Stimulated activated CD4-positive, alpha-beta T cell treated with anti-CD3 and anti-CD28 coated beads, Interleukin-1b, Interleukin-23, amount 100 ng/mL, for 4 hours (primary cell): ENCODE measurements around the gene RNF146.
"Not testable (repeated sequence)": the region's sequence is repeated elsewhere in the genome, so short reads cannot be mapped to it uniquely, and the experiment has no call there.

ENCODE experiments used
- DNase-seq, 2 donors: peaks; one replicate each; pipeline ENCODE4 v3.0.0-alpha.2; 2020; ENCODE audit warnings: low read depth in 2 of 2

RNF146 gene

DNA sequence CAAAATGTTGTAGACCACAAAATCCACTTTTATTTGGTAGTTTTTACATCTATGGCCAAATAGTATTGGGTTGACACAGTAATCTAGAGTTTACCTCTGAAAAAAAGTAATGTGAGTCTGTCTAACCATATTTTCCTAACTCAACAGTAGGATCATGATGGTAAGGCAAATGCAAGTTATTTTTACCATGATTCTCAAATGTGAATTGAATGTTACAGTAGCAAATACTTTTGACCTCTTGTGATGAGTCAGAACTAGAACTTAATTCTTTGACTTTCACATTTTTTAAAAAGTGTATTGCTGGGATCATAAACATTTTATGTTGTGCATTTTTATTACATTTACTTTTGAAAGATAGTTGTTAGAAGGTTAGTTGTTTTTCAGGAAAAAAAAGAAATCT lies 22.0 kb downstream of the RNF146 start:
- DNase-seq, result no peak

DNA sequence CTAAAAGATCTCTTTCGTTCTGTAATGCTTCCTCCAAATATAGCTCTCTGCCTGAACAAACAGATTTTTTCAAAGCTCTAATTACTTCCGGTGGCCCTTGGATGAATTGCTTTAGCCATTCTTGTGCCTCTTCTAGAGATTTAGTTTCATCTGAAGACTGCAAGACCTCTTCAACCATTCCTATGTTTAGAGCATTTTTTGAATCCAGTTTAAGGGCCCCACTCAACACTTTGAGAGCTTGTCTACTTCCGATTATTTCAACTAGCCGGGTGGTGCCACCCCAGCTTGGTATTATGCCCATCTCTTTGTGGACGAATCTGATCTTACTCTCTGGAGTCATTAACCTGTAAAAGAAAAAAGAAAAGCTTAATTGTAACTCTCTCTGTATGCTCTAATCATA lies 23.3 kb downstream of the RNF146 start:
- DNase-seq, result no peak

DNA sequence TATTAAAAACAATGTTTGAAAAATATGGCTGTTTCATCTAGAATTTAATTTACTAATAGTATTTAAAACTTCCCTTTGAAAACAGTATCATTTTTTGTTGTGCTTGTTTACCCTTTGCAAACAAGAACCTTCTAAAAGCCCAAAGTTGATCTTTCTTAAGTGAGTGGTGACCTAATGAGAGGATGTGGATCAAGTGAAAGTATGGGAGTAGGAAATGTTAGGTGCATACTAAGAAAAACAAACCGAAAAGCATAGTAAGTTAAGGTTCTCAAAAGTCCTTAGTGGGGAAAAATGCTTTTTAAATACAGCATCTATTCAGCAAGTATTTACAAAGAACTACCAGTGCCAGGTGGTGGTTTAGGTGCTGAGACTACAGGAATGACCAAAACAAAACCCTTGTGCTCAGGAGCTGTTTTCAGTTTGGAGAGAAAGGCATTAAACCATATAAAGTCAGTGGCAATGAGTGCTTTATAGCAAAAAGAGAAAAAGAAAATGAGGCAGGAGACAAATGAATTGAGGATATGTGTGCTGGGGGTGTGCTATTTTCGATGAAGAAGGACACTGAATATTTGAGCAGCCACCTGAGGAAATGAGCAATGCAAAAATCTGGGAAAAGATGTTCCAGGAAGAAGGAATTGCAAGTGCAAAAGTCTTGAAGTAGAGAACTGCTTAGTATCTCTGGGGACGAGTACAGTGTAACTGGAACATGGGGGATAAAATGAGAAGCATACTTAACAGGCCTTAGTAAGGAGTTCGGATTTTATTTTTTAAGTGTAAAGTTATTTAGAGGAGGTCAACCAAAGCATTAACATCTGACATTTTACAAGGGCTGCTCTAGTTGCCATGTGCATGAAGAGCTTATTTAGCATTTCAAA lies 24.0 kb downstream of the RNF146 start:
- DNase-seq, result no peak

DNA sequence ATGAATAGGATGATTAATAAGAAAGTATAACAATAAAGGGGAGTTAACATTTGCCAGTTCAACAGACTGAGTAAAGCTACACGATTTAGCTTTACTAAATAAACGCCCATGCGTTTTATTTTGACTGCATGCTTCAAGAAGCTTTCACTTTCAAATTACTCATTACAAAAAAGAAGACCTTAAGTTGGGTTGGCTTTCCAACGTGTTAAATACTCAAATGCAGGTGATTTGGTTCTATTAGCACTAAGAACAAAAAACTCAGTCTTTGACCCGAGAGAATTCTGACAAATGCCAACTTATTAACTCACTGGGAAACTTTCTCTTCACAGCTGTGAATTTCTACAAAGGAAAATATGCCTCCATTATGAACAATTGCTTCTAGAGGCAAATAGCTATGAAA lies 24.8 kb downstream of the RNF146 start:
- no peak for DNase-seq

DNA sequence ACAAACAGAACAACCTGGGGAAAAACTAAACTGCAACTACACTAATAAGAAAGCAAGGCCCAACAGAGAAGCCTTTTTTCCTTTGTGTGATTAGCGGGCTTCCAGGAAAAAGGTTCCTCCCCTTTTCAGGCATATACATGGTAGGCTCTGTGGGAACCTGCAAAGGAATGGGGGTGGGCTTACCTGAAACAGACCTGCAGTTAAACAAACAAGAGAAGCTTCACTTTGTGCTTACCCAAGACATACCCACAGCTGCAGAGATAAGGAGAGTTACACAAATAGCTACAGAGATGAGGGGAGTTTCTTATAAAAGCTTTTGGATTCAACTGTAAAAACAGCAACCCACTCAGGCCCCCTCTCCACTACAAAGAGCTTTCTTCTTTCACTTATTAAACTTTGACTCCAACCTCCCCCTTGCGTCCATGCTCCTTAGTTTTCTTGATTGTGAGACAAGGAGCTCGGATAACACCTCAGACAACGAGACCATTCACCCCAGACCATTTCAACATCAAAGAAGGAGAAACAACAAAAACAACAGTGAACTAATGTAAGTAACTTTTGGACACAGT lies 30.9 kb downstream of the RNF146 start:
- DNase-seq, result no peak

DNA sequence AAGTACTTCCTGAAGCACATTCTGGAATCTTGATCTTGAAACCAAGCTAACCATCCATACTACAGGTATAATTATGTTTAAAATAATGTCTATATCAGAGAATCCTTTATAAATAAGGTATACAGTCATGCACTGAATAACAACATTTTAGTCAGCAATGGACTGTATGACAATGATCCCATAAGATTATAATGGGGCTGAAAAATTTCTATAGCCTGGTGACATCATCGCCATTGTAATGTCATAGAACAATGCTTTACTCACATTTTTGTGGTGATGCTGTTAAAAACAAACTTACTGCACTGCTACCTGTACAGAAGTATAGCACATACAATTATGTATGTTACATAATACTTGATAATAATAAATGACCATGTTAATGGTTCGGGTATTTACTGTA lies 31.8 kb downstream of the RNF146 start:
- DNase-seq, result no peak

DNA sequence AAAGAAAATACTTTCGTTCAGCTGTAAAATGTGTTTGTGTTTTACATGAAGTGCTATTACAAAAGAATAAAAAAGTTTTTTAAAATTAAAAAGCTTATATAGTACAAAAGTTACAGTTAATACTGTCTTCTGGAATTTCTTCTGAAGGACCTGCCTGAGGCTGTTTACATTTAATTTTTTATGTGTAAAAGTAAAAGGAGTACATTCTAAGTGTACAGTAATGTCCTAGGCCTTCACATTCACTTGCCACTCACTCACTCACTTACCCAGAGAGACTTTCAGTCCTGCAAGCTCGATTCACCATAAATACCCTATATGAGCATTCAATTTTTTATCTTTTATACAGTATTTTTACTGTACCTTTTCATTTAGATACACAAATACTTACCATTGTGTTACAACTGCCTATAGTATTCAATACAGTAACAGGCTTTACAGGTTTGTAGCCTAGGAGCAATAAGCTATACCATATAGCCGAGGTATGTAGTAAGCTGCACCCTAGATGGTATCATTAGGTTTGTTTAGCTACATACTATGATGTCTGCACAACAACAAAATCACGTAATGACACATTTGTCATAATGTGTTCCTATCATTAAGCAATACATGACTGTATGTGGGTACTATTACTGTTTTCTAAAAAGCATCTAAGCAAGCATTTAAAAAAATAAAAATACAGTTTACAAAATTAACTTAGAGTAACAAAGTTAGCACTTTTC lies 33.0 kb downstream of the RNF146 start:
- no peak for DNase-seq

DNA sequence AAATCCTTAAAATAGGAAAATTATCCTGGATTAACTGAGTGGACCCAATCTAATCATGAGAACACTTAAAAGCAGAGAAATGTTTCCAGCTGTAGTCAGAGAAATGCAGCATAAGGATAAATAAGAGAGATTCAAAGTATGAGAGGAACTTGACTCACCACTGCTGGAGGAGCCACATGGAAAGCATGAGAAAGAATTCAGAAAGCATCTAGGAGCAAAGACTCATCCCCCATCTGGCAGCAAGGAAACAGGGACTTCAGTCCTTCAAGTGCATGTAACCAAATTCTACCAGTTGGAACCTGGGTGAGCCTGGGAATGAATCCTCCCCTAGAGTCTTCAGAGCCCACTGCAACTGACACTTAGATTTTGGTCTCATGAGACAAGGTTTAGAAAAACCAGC lies 33.7 kb downstream of the RNF146 start:
- DNase-seq, result no peak

DNA sequence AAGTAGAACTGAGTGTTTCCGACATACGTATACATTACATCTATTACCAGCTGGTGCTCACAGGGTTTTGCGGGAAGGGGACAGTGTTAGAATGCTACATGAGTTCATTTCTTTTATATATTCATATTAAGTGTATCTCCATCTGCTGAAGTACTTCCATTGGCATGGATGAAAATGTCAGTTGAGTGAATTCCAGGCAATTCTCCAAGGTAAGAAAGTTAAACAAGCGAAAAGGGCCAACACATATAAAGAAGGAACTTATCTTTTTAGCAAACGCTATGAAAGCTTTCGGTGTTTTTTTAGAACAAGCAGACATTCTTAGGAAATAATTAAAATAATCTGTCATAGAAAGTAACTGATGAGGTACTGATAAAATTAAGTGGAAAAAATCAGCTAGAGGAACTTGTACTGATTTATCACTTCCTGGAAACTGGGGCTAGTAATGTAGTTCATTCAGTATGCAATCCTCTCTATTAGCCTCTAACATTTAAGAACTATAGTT lies 34.6 kb downstream of the RNF146 start:
- no peak for DNase-seq

DNA sequence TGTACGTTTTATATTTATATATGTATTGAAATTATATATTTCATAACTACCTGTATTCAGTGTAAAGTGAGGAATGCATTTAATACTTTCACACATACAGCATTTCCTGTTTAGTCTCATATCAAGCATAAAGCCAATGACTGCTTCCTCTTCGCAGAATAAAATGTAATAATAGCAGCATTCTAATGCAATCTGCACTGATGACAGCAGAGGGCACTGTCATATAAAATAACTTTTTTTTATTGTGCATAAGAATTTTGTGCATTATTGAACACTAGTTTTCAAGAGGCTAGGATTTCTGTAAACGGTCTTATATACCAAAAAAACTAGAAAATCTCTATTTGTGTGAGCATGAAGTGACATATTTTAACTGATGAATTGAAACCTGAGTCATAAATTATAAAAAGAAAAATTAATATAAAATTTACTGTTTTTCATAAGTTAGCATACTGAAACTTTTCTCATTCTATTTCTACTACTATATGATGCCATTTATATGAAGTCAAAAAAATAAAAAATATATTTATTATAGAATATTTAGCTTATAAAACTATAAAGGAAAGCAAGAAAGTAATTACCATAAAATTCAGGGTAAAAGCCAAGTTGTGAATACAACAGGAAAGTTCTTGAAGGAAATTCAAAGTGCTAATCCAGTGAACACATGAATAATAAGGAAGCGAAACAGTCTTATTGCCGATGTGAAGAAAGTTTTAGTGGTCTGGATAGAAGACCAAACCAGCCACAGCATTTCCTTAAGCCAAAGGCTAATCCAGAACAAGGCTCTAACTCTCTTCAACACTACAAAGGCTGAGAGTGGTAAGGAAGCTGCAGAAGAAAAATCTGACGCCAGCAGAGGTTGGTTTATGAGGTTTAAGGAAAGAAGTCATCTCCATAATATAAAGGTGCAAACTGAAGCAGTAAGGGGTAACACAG lies 36.3 kb downstream of the RNF146 start:
- peak; percentile 17 to 31 for DNase-seq

DNA sequence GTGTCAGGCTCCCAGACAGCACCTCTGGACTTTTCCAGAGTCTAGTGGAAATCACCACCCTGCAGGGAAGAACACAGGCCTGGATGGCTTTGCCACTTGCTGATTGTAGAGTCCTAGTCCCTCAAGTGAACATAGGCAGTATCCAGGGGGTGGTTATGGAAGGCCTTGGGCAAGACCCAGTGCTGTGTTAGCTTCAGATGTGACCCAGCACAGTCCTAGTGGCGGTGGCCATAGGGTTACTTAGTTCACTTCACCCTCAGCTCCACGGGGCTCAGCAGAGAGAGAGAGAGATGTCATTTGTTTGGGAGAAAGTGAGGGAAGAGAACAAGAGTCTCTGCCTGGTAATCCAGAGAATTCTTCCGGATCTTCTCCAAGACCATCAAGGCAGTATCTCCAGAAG lies 37.3 kb downstream of the RNF146 start:
- no peak for DNase-seq

DNA sequence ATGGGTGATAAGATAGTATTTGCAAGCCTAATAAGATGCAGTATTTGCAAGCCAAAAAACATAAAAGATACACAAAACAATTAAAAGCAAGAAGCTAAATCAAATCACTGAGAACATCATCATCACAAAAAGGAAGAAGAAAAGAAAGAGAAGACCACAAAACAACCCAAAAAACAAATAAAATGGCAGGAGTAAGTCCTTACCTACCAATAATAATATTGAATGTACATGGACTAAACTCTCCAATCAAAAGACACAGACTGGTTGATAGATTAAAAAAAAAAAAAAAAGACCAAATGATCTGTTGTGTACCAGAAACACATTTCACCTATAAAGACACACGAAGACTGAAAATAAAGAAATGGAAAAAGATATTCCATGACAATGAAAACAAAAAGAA lies 39.1 kb downstream of the RNF146 start:
- no peak for DNase-seq

DNA sequence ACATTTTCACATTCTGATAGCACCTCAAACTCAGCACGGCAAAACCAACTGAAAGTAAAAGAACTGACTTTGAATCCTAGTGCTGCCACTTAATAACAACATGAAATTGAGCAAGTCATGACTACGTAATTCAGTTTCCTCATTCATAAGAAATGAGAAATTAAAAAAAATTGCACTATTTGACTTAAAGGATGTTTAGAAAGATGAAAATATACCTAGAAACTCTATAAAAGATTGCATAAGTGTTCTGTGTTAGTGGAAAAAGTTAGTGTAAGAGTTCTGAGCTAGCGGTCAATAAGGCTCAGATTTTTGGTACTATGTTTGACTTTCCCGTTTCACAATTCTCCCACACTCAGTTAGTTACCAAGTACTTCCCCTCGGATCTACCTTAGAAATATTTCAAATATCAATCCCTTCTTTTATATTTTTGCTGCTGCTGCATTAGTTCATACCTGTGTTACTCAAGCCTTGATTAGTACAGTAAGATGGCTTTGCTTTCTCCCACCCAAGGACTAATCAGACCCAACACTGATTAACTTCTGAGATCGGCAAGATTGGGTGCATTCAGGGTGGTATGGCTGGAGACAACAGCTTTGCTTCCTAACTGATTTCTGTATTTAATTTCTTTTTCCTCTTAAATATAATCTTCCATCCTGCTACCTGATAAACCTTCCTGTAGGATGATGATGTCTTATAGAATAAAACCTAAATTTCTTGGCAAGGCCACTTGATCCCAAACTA lies 50.9 kb downstream of the RNF146 start:
- DNase-seq, result no peak

DNA sequence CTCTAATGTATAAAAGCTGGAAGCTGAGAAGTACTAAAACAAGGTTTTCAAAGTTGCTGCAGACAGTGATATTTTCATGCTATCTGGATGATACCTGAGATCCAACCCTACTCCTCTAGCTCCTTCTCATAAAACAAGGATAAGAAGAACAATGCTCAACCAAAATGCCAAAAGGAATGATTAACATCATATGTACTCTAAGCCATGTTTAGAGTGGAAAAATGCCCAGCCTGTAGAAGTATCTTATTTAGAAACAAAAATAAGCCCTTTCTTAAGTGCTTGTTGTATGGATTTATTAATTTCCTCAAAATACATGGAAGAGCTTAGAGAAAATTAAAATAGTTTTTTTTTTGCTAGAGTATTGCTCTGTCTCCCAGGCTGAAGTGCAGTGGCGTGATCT lies 53.0 kb downstream of the RNF146 start:
- DNase-seq, result no peak

DNA sequence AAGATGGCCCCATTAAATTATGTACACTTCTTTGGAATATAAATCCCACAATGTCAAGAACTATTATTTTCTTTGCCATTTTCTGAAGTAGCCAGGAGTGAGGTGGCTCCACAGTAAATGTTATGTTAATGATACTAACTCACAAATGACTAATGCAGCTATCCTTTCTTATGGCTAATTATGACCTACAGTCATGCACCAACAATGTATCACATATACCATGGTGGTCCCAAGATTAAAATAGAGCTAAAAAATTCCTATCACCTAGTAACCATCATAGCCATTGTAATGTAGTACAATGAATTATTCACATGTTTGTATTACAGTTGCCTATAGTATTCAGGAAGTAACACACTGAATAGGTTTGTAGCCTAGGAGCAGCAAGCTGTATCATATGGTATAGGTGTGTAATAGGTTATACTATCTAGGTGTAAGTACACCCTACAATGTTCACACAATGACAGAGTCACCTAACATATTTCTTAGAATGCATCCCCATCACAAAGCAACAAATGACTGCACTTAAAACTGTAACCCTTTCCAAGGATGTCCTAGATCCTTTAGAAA lies 61.5 kb downstream of the RNF146 start:
- no peak for DNase-seq

DNA sequence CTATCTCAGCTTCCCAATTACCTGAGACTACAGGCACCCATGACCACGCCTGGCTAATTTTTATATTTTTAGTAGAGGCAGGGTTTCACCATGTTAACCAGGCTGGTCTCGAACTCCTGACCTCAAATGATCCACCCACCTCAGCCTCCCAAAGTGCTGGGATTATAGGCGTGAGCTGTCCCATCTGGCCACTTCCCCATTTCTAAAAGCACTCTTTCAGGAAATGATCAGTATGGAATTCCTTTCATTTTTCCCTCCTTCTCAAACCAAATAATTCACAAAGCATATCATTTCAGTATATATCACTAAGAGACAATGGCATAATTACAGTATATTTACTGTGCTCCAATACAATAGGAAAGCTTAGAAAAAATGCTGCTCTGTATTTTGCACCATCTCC lies 64.6 kb downstream of the RNF146 start:
- DNase-seq, result not testable (repeated sequence)

DNA sequence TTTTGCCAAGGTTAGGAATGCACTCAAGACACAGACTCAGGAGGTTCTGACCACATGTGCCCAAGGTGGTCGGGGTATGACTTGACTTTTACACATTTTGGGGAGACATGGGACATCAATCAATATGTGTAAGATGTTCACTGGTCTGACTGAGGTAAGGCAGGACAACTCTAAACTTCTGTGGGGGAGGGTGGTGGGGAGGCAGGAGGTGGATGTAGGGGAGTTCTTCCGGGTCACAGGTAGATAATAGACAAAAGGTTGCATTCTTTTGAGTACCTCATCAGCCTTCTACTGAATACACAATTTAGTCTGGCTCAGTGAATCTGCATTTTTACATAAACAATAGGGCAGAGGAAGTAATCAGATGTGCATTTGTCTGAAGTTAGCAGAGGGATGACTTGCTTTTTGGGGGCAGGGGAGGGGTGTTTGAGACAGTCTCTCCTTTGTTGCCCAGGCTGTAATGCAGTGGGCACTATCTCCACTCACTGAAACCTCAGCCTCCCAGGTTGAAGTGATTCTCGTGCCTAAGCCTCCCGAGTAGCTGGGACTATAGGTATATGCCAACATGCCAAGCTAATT lies 65.8 kb downstream of the RNF146 start:
- DNase-seq, result no peak
